ENCODE measurements around the gene DLGAP5. TPM values are rescaled to one million over a fixed set of nuclear protein-coding genes. Genes with fewer than 3 reads are reported as not detected.

The DLGAP5 gene
- total and polyA plus RNA-seq, 2 donors: 3.0 to 67.6 TPM

GRCh38 chr14:55114720-55115119 lies 76.7 kb downstream of the DLGAP5 start:
- 79% methylated on average over 2 of the region's 2 CpGs for WGBS
- no peaks in the 10 kb centered on the region for H3K36me3 ChIP-seq (ENCODE audit: control insufficient read depth in 2 of 2, insufficient read depth in 2 of 2, low read length in 1 of 2)
- H3K27me3 ChIP-seq (ENCODE audit: control insufficient read depth in 2 of 2, insufficient read depth in 1 of 2, low read length in 1 of 2): no peaks in the 10 kb centered on the region
- no peaks in the 10 kb centered on the region for H3K9me3 ChIP-seq (ENCODE audit: control insufficient read depth in 2 of 2, insufficient read depth in 1 of 2, low read length in 1 of 2)
- no peak overlapping the region for H3K27ac ChIP-seq (ENCODE audit: low read depth in 1 of 2, low read length in 1 of 2)
- no peak overlapping the region for H3K4me3 ChIP-seq (ENCODE audit: low read length in 2 of 2)
- no peak for DNase-seq (ENCODE audit: low read depth in 6 of 9, low spot score in 9 of 9)
- H3K4me1 ChIP-seq (ENCODE audit: control insufficient read depth in 2 of 2, insufficient read depth in 2 of 2, low read length in 2 of 2): peaks cover 0 to 11% of the 10 kb centered on the region in 2 donors

GRCh38 chr14:55111122-55111708 lies 80.2 kb downstream of the DLGAP5 start:
- Histone ChIP-seq H3K27me3 (ENCODE audit: control insufficient read depth in 2 of 2, insufficient read depth in 1 of 2, low read length in 1 of 2) (no peaks in the 10 kb centered on the region), H3K9me3 (ENCODE audit: control insufficient read depth in 2 of 2, insufficient read depth in 1 of 2, low read length in 1 of 2) (no peaks in the 10 kb centered on the region), H3K36me3 (ENCODE audit: control insufficient read depth in 2 of 2, insufficient read depth in 2 of 2, low read length in 1 of 2) (no peaks in the 10 kb centered on the region), H3K4me3 (ENCODE audit: low read length in 2 of 2) (no peak overlapping the region), H3K4me1 (ENCODE audit: control insufficient read depth in 2 of 2, insufficient read depth in 2 of 2, low read length in 2 of 2) (peaks cover 0 to 8% of the 10 kb centered on the region in 2 donors), H3K27ac (ENCODE audit: low read depth in 1 of 2, low read length in 1 of 2) (no peak overlapping the region)
- WGBS: 89% methylated on average over 10 of the region's 10 CpGs
- DNase-seq (ENCODE audit: low read depth in 6 of 9, low spot score in 9 of 9): no peak

- Histone ChIP-seq H3K27ac (ENCODE audit: low read depth in 1 of 2, low read length in 1 of 2) (no peak overlapping the region), H3K4me3 (ENCODE audit: low read length in 2 of 2) (no peak overlapping the region), H3K27me3 (ENCODE audit: control insufficient read depth in 2 of 2, insufficient read depth in 1 of 2, low read length in 1 of 2) (no peaks in the 10 kb centered on the region), H3K9me3 (ENCODE audit: control insufficient read depth in 2 of 2, insufficient read depth in 1 of 2, low read length in 1 of 2) (no peaks in the 10 kb centered on the region), H3K36me3 (ENCODE audit: control insufficient read depth in 2 of 2, insufficient read depth in 2 of 2, low read length in 1 of 2) (no peaks in the 10 kb centered on the region), H3K4me1 (ENCODE audit: control insufficient read depth in 2 of 2, insufficient read depth in 2 of 2, low read length in 2 of 2) (peaks cover 0 to 8% of the 10 kb centered on the region in 2 donors)
- no peak for DNase-seq (ENCODE audit: low read depth in 6 of 9, low spot score in 9 of 9)
- 95% methylated on average over 1 of the region's 1 CpG for WGBS
Measured at GRCh38 chr14:55109836-55110235, 81.5 kb downstream of the DLGAP5 start.

- WGBS: 81% methylated on average over 19 of the region's 19 CpGs
Measured at GRCh38 chr14:55107766-55108554, 83.4 kb downstream of the DLGAP5 start.

GRCh38 chr14:55105991-55106390 lies 85.4 kb downstream of the DLGAP5 start:
- no peaks in the 10 kb centered on the region for H3K36me3 ChIP-seq (ENCODE audit: control insufficient read depth in 2 of 2, insufficient read depth in 2 of 2, low read length in 1 of 2)
- WGBS: 92% methylated on average over 7 of the region's 7 CpGs
- H3K27me3 ChIP-seq (ENCODE audit: control insufficient read depth in 2 of 2, insufficient read depth in 1 of 2, low read length in 1 of 2): no peaks in the 10 kb centered on the region
- H3K4me1 ChIP-seq (ENCODE audit: control insufficient read depth in 2 of 2, insufficient read depth in 2 of 2, low read length in 2 of 2): peaks cover 18 to 32% of the 10 kb centered on the region in 2 donors
- no peak overlapping the region for H3K4me3 ChIP-seq (ENCODE audit: low read length in 2 of 2)
- no peak for DNase-seq (ENCODE audit: low read depth in 6 of 9, low spot score in 9 of 9)
- no peak overlapping the region for H3K27ac ChIP-seq (ENCODE audit: low read depth in 1 of 2, low read length in 1 of 2)
- peaks cover 1 to 5% of the 10 kb centered on the region in 2 donors for H3K9me3 ChIP-seq (ENCODE audit: control insufficient read depth in 2 of 2, insufficient read depth in 1 of 2, low read length in 1 of 2)

More at GRCh38 chr14:55107766-55108554, 83.4 kb downstream of the DLGAP5 start:
- DNase-seq (ENCODE audit: low read depth in 6 of 9, low spot score in 9 of 9): no peak
- no peak overlapping the region for H3K4me3 ChIP-seq (ENCODE audit: low read length in 2 of 2)
- H3K36me3 ChIP-seq (ENCODE audit: control insufficient read depth in 2 of 2, insufficient read depth in 2 of 2, low read length in 1 of 2): no peaks in the 10 kb centered on the region
- H3K9me3 ChIP-seq (ENCODE audit: control insufficient read depth in 2 of 2, insufficient read depth in 1 of 2, low read length in 1 of 2): peaks cover 1 to 5% of the 10 kb centered on the region in 2 donors
- peak overlapping the region; percentile 64 to 69 for H3K27ac ChIP-seq (ENCODE audit: low read depth in 1 of 2, low read length in 1 of 2)
- peaks cover 6 to 20% of the 10 kb centered on the region in 2 donors for H3K4me1 ChIP-seq (ENCODE audit: control insufficient read depth in 2 of 2, insufficient read depth in 2 of 2, low read length in 2 of 2)
- no peaks in the 10 kb centered on the region for H3K27me3 ChIP-seq (ENCODE audit: control insufficient read depth in 2 of 2, insufficient read depth in 1 of 2, low read length in 1 of 2)

- no peaks in the 10 kb centered on the region for H3K27me3 ChIP-seq (ENCODE audit: control insufficient read depth in 2 of 2, insufficient read depth in 1 of 2, low read length in 1 of 2)
- no peaks in the 10 kb centered on the region for H3K36me3 ChIP-seq (ENCODE audit: control insufficient read depth in 2 of 2, insufficient read depth in 2 of 2, low read length in 1 of 2)
- WGBS: 98% methylated on average over 6 of the region's 6 CpGs
- no peak overlapping the region for H3K4me3 ChIP-seq (ENCODE audit: low read length in 2 of 2)
- no peak for DNase-seq (ENCODE audit: low read depth in 6 of 9, low spot score in 9 of 9)
- H3K9me3 ChIP-seq (ENCODE audit: control insufficient read depth in 2 of 2, insufficient read depth in 1 of 2, low read length in 1 of 2): peaks cover 1 to 5% of the 10 kb centered on the region in 2 donors
- H3K4me1 ChIP-seq (ENCODE audit: control insufficient read depth in 2 of 2, insufficient read depth in 2 of 2, low read length in 2 of 2): peaks cover 18 to 32% of the 10 kb centered on the region in 2 donors
- peak overlapping the region; percentile 89 for H3K27ac ChIP-seq (ENCODE audit: low read depth in 1 of 2, low read length in 1 of 2)
Measured at GRCh38 chr14:55103971-55104954, 87.1 kb downstream of the DLGAP5 start.

GRCh38 chr14:55103005-55103640 lies 88.3 kb downstream of the DLGAP5 start:
- Histone ChIP-seq H3K27ac (ENCODE audit: low read depth in 1 of 2, low read length in 1 of 2) (peak overlapping the region; percentile 89), H3K27me3 (ENCODE audit: control insufficient read depth in 2 of 2, insufficient read depth in 1 of 2, low read length in 1 of 2) (no peaks in the 10 kb centered on the region), H3K4me3 (ENCODE audit: low read length in 2 of 2) (no peak overlapping the region), H3K9me3 (ENCODE audit: control insufficient read depth in 2 of 2, insufficient read depth in 1 of 2, low read length in 1 of 2) (peaks cover 1 to 5% of the 10 kb centered on the region in 2 donors), H3K4me1 (ENCODE audit: control insufficient read depth in 2 of 2, insufficient read depth in 2 of 2, low read length in 2 of 2) (peaks cover 18 to 29% of the 10 kb centered on the region in 2 donors), H3K36me3 (ENCODE audit: control insufficient read depth in 2 of 2, insufficient read depth in 2 of 2, low read length in 1 of 2) (no peaks in the 10 kb centered on the region)
- WGBS: 46% methylated on average over 13 of the region's 13 CpGs
- DNase-seq (ENCODE audit: low read depth in 6 of 9, low spot score in 9 of 9): peak in 5 of 9 donors; percentile 19 to 67 (median 29)

- Histone ChIP-seq H3K9me3 (ENCODE audit: control insufficient read depth in 2 of 2, insufficient read depth in 1 of 2, low read length in 1 of 2) (peaks cover 1 to 5% of the 10 kb centered on the region in 2 donors), H3K4me3 (ENCODE audit: low read length in 2 of 2) (no peak overlapping the region), H3K27me3 (ENCODE audit: control insufficient read depth in 2 of 2, insufficient read depth in 1 of 2, low read length in 1 of 2) (no peaks in the 10 kb centered on the region), H3K4me1 (ENCODE audit: control insufficient read depth in 2 of 2, insufficient read depth in 2 of 2, low read length in 2 of 2) (peaks cover 18 to 24% of the 10 kb centered on the region in 2 donors), H3K27ac (ENCODE audit: low read depth in 1 of 2, low read length in 1 of 2) (peak overlapping the region; percentile 71 to 89), H3K36me3 (ENCODE audit: control insufficient read depth in 2 of 2, insufficient read depth in 2 of 2, low read length in 1 of 2) (no peaks in the 10 kb centered on the region)
- DNase-seq (ENCODE audit: low read depth in 6 of 9, low spot score in 9 of 9): peak in 5 of 9 donors; percentile 31 to 79 (median 44)
- WGBS: 9% methylated on average over 7 of the region's 7 CpGs
Measured at GRCh38 chr14:55102141-55102621, 89.2 kb downstream of the DLGAP5 start.
